ENCODE measurements around the gene TUBB. TPM values are rescaled to one million over a fixed set of nuclear protein-coding genes. Genes with fewer than 3 reads are reported as not detected.
A peak's percentile ranks its signal among the peaks of the same experiment; 100 is the strongest.

Gene TUBB
- total and polyA plus RNA-seq, 9 of the 15 experiments (the other 6 are each of a cell fraction or from before 2014, with no cell fraction given), result 971 to 2,870 (median 1,478) TPM

GRCh38 chr6:30690403-30691207 is 29.5 kb upstream of the TUBB start, which contains the start of gene NRM (continued):
- no peak for TF ChIP-seq STAT6 (CRISPR knock-in tag; IDR thresholded peaks at IDR 0.05)
- TF ChIP-seq PHTF2 (CRISPR knock-in tag; IDR thresholded peaks at IDR 0.05), result 0 out of 2 replicates have a peak, but pooled peaks have one; percentile 37
- TF ChIP-seq ETS2 (tag; IDR thresholded peaks at IDR 0.05; ENCODE audit: borderline replicate concordance, poor library complexity, severe bottlenecking), result no peak
- peak; percentile 54 for TF ChIP-seq L3MBTL2 (IDR thresholded peaks at IDR 0.05)
- no peak for TF ChIP-seq NELFE (IDR thresholded peaks at IDR 0.05; ENCODE audit: insufficient read depth, insufficient read length)
- TF ChIP-seq BCL6 (CRISPR knock-in tag; IDR thresholded peaks at IDR 0.05), result no peak
- no peak for TF ChIP-seq RBM14 (IDR thresholded peaks at IDR 0.05; ENCODE audit: borderline replicate concordance, insufficient read depth, low read depth, low read length)
- no peak for TF ChIP-seq CAMTA2 (CRISPR knock-in tag; conservative IDR thresholded peaks at IDR 0.05)
- TF ChIP-seq MAZ (CRISPR knock-in tag; conservative IDR thresholded peaks at IDR 0.05 in 1 of 2, IDR thresholded peaks at IDR 0.05 in 1 of 2), result peak; percentile 80 to 96
- no peak for TF ChIP-seq TAF15 (IDR thresholded peaks at IDR 0.05; ENCODE audit: low read depth, low read length)
- no peak for TF ChIP-seq MAFK (IDR thresholded peaks at IDR 0.05; ENCODE audit: low read length)
- TF ChIP-seq HIVEP1 (CRISPR knock-in tag; IDR thresholded peaks at IDR 0.05), result no peak
- peak; percentile 81 for TF ChIP-seq GABPB1 (CRISPR knock-in tag; IDR thresholded peaks at IDR 0.05)
- no peak for TF ChIP-seq ATF4 (CRISPR knock-in tag; IDR thresholded peaks at IDR 0.05)
- peak; percentile 80 for TF ChIP-seq VEZF1 (CRISPR knock-in tag; IDR thresholded peaks at IDR 0.05)
- TF ChIP-seq TCFL5 (CRISPR knock-in tag; conservative IDR thresholded peaks at IDR 0.05), result no peak
- no peak for TF ChIP-seq E2F1 (CRISPR knock-in tag; IDR thresholded peaks at IDR 0.05)
- no peak for TF ChIP-seq ZNF696 (CRISPR knock-in tag; conservative IDR thresholded peaks at IDR 0.05)
- TF ChIP-seq ZNF224 (CRISPR knock-in tag; IDR thresholded peaks at IDR 0.05), result no peak
- TF ChIP-seq ZNF121 (CRISPR knock-in tag; conservative IDR thresholded peaks at IDR 0.05), result no peak
- no peak for TF ChIP-seq SRSF3 (IDR thresholded peaks at IDR 0.05; ENCODE audit: insufficient read depth, low read length)
- TF ChIP-seq GATAD2A (IDR thresholded peaks at IDR 0.05), result no peak
- no peak; the same call in 1 of the 2 replicates for TF ChIP-seq CC2D1A (IDR thresholded peaks at IDR 0.05)

Data from K562 (cell line).